ENCODE results near the gene PPP6R2.

GRCh38 chr22:50309601-50309991, 33.5 kb upstream of the PPP6R2 start:
- TF ChIP-seq NFIC (IDR thresholded peaks at IDR 0.05) (no peak), MAX (IDR thresholded peaks at IDR 0.05) (no peak), TAF1 (IDR thresholded peaks at IDR 0.05; ENCODE audit: low read depth) (no peak), REST (IDR thresholded peaks at IDR 0.05; ENCODE audit: low read depth) (no peak), TCF12 (IDR thresholded peaks at IDR 0.05; ENCODE audit: low read depth) (no peak), EP300 (IDR thresholded peaks at IDR 0.05; ENCODE audit: borderline replicate concordance) (no peak), RAD21 (IDR thresholded peaks at IDR 0.05; ENCODE audit: low read depth) (no peak), CREB1 (IDR thresholded peaks at IDR 0.05; ENCODE audit: low read depth) (no peak), USF1 (IDR thresholded peaks at IDR 0.05) (no peak), TEAD4 (IDR thresholded peaks at IDR 0.05) (no peak), FOXM1 (IDR thresholded peaks at IDR 0.05; ENCODE audit: borderline replicate concordance, low read depth) (no peak), YY1 (IDR thresholded peaks at IDR 0.05; ENCODE audit: low read depth) (no peak), EGR1 (IDR thresholded peaks at IDR 0.05) (no peak), ZBTB7A (IDR thresholded peaks at IDR 0.05; ENCODE audit: low read depth) (no peak)
